SKM-1 (cell line): Measurements from ENCODE around the gene MZF1.

ENCODE experiments used
- DNase-seq: peaks from one replicate; lab custom pipeline; 2025; ENCODE audit not compliant: unreplicated experiment; lab: John Stamatoyannopoulos, UW

The MZF1 gene

DNA sequence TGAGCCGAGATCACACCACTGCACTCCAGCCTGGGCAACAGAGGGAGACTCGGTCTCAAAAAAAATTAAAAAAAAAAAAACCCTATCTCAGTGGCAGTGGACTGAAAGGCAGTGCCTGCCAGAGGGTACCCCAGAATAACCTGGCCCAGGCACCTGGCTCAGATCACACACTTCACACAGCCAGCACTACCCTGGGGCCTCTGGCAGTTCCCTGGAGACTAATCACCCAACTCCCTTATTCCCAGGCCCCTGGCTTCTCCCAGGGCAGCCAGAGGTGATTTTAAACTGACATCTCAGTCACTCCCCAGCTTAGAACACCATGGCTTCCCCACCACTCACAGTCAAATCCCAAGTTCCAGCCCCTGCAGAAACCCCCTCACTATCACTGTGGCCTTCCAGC, 57.9 kb downstream of the MZF1 start:
- DNase-seq: no peak

DNA sequence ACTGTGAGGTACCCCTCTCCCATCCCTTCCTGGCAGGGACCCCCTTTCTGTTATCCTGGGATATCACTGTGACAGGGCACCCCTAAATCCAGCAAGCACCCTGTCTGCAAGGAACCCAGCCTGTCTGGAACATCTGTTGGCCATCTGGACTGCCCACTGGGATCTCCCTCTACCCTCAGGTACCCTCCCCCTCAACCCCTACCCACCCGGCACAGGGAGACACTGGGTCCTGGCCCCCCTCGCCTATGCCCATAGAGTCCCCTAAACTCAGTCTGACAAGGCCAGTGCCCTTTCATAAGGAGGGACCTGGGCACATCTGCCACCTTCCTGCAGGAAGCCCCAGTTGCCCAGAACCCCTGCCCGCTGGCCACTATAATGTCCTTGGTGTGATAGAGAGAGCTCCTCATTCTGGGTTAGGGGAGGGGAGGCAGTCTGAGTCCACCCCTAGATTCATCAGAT, 58.5 kb downstream of the MZF1 start:
- DNase-seq: no peak

DNA sequence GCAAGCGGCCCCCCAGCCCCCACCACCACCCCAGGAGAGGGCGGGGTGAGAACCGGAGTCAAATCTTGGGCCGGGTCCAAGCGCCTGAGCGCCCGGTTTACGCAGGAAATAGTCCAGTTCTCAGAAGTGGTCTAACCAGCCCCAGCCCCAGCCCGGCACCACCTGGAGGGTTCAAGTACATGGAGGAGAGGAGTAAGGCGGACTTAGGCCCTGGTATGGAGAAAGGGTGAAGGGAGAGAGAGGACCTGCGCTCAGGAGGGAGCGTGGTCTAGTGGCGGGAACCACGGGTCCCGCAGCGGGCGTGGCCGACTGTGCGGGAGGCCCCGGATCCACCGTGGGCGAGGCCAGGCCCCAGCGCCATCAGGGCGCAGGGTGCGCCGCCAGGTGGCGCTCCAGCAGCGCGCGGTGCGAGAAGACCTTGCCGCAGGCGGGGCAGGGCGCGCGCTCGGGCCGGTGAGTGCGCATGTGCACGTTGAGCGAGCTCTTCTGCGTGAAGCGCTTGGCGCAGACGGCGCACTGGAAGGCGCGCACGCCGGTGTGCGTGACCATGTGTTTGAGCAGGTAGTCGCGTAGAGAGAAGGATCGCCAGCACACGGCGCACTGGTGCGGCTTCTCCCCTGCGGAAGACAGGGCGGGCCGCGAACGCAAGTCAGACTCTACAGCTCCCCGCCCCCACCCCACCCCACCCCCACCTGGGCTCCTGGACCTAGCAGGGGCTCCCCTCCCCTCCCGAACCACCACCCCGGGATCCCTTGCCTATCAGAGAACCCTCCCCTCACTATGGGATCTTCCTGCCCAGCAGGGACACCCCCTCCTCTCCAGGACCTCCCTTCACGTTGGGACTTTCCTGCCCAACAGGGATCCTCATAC, 59.2 kb downstream of the MZF1 start:
- DNase-seq: peak; percentile 17

GRCh38 chr19:58513213-58513693, 59.9 kb downstream of the MZF1 start:
- DNase-seq: no peak
